Activated naive CD4-positive, alpha-beta T cell treated with anti-CD3 and anti-CD28 coated beads for 36 hours (primary cell): Measurements from ENCODE around the gene BRAF. TPM values are rescaled to one million over a fixed set of nuclear protein-coding genes. Genes with fewer than 3 reads are reported as not detected.
"Not testable (repeated sequence)": the region's sequence is repeated elsewhere in the genome, so short reads cannot be mapped to it uniquely, and the experiment has no call there.

Experiments
- CTCF ChIA-PET: fragments of 350-600 bp; sonication (Branson Sonifier 250); formaldehyde crosslinking; loops from one replicate; lab custom pipeline; 2021; ENCODE audit warnings: antibody characterized with exemption; lab: Charles Lee
- DNase-seq: peaks from one replicate; pipeline ENCODE4 v3.0.0-alpha.2; 2020
- H3K27ac Mint-ChIP-seq: one replicate; pipeline ENCODE4 v1.8.0; 2021; ENCODE audit warnings: mild to moderate bottlenecking, mixed read lengths
- H3K27me3 Mint-ChIP-seq: one replicate; pipeline ENCODE4 v1.8.0; 2021; ENCODE audit warnings: low read depth, mixed read lengths
- H3K36me3 Mint-ChIP-seq: one replicate; pipeline ENCODE4 v1.8.0; 2021; ENCODE audit warnings: low read depth, mixed read lengths
- H3K4me1 Mint-ChIP-seq: one replicate; pipeline ENCODE4 v1.8.0; 2021; ENCODE audit warnings: low read depth, mixed read lengths
- H3K4me3 Mint-ChIP-seq: one replicate; pipeline ENCODE4 v1.8.0; 2021; ENCODE audit warnings: mild to moderate bottlenecking, moderate library complexity, mixed read lengths
- H3K9me3 Mint-ChIP-seq: one replicate; pipeline ENCODE4 v1.8.0; 2021; ENCODE audit warnings: mixed read lengths
- intact Hi-C: fragments of 100-400 bp; cut with micrococcal nuclease; formaldehyde crosslinking; loops from one replicate; pipeline ENCODE4 v1.15.1; 2023
- total RNA-seq, 2 experiments: library from RNA; stranded (reverse); gene quantifications; one replicate each; pipeline ENCODE4 v1.2.3, GENCODE V29; 2021

The BRAF gene
- total RNA-seq, 2 experiments from 2014 or later = 24.6 to 28.6 TPM

DNA sequence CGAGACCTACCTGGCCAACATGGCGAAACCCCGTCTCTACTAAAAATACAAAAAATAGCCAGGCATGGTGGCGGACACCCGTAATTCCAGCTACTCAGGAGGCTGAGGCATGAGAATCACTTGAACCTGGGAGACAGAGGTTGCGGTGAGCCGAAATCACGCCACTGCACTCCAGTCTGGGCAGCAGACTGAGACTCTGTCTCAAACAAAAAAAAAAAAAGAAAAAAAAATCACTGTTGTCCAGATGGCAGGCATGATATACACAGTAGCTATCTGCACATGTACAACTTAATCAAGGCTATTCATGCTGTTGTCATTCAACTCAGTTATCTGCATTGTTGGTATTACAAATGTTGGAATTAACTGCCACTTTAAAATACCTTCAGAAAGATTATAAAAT, 55.3 kb downstream of the BRAF start:
- DNase-seq = no peak
- peaks cover 12% of the 10 kb centered on the region for H3K36me3 Mint-ChIP-seq
- H3K4me3 Mint-ChIP-seq = no peak overlapping the region
- intact Hi-C loops = no loop called here
- H3K27ac Mint-ChIP-seq = no peak overlapping the region
- CTCF ChIA-PET = no interaction called here
- H3K27me3 Mint-ChIP-seq = no peaks in the 10 kb centered on the region
- H3K4me1 Mint-ChIP-seq = peaks cover 39% of the 10 kb centered on the region
- peaks cover 4% of the 10 kb centered on the region for H3K9me3 Mint-ChIP-seq

GRCh38 chr7:140867467-140868462, 57.0 kb downstream of the BRAF start:
- peaks cover 11% of the 10 kb centered on the region for H3K36me3 Mint-ChIP-seq
- H3K27ac Mint-ChIP-seq = peak overlapping the region; percentile 10
- intact Hi-C loops = no loop called here
- peaks cover 7% of the 10 kb centered on the region for H3K9me3 Mint-ChIP-seq
- H3K27me3 Mint-ChIP-seq = no peaks in the 10 kb centered on the region
- DNase-seq = no peak
- CTCF ChIA-PET = no interaction called here
- H3K4me3 Mint-ChIP-seq = no peak overlapping the region
- peaks cover 35% of the 10 kb centered on the region for H3K4me1 Mint-ChIP-seq

DNA sequence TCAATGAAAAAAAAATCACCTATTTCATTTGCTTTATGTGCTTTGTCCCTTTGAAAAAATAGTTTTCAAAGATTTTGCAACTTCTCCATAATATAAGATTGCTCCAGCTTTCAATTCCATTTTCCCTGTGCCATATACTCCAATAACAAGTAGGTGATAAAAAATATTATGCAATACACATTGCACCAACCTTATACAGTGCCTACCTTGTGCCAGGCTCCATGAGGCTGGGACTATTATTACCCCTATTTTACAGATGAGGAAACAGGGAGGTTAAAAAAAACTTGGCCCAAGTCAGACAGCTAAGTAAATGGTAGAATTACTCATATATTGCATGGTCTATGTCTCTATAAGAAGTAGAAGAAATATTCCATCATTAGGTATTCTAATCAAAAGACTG, 57.8 kb downstream of the BRAF start:
- Mint-ChIP-seq H3K4me1 (peaks cover 39% of the 10 kb centered on the region), H3K27ac (no peak overlapping the region), H3K27me3 (no peaks in the 10 kb centered on the region), H3K4me3 (no peak overlapping the region), H3K9me3 (peaks cover 7% of the 10 kb centered on the region), H3K36me3 (peaks cover 11% of the 10 kb centered on the region)
- intact Hi-C loops = no loop called here
- DNase-seq = no peak
- CTCF ChIA-PET = no interaction called here

DNA sequence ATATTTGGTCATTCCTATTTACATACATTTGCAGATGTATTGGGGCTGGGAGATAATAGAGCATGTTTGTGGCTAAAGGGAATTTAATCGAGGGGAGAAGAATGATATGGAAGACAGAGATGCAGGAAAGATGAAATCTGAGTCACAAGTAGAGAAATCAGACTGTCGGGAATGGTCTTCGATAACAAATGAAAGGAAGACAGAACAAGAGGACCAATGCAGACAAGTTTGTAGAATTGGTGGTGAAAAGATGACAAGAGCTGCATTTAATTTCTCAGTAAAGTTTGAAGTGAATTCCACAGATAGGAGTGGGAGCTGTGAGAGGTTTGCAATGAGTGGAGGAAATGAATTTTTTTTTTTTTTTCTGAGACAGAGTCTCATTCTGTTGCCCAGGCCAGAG, 60.0 kb downstream of the BRAF start:
- Mint-ChIP-seq H3K4me1 (peaks cover 31% of the 10 kb centered on the region), H3K9me3 (peaks cover 7% of the 10 kb centered on the region), H3K4me3 (no peak overlapping the region), H3K27me3 (no peaks in the 10 kb centered on the region), H3K36me3 (peaks cover 11% of the 10 kb centered on the region), H3K27ac (no peak overlapping the region)
- DNase-seq = no peak
- CTCF ChIA-PET = no interaction called here
- intact Hi-C loops = no loop called here

GRCh38 chr7:140863867-140864266, 60.9 kb downstream of the BRAF start:
- peaks cover 11% of the 10 kb centered on the region for H3K36me3 Mint-ChIP-seq
- CTCF ChIA-PET = no interaction called here
- DNase-seq = no peak

GRCh38 chr7:140863184-140863583, 61.5 kb downstream of the BRAF start:
- intact Hi-C loops = no loop called here

More at GRCh38 chr7:140863867-140864266, 60.9 kb downstream of the BRAF start:
- no peaks in the 10 kb centered on the region for H3K27me3 Mint-ChIP-seq
- peaks cover 7% of the 10 kb centered on the region for H3K9me3 Mint-ChIP-seq
- H3K4me1 Mint-ChIP-seq = peaks cover 27% of the 10 kb centered on the region
- intact Hi-C loops = no loop called here
- no peak overlapping the region for H3K27ac Mint-ChIP-seq
- no peak overlapping the region for H3K4me3 Mint-ChIP-seq

GRCh38 chr7:140857048-140857447, 67.7 kb downstream of the BRAF start:
- Mint-ChIP-seq H3K36me3 (no peaks in the 10 kb centered on the region), H3K4me1 (peaks cover 26% of the 10 kb centered on the region), H3K27ac (no peak overlapping the region), H3K9me3 (no peaks in the 10 kb centered on the region), H3K27me3 (no peaks in the 10 kb centered on the region), H3K4me3 (no peak overlapping the region)
- CTCF ChIA-PET = no interaction called here
- no peak for DNase-seq
- intact Hi-C loops = no loop called here

More at GRCh38 chr7:140863184-140863583, 61.5 kb downstream of the BRAF start:
- H3K4me3 Mint-ChIP-seq = no peak overlapping the region
- H3K36me3 Mint-ChIP-seq = peaks cover 11% of the 10 kb centered on the region
- no peak overlapping the region for H3K27ac Mint-ChIP-seq
- no peaks in the 10 kb centered on the region for H3K27me3 Mint-ChIP-seq
- DNase-seq = no peak
- H3K9me3 Mint-ChIP-seq = peaks cover 7% of the 10 kb centered on the region
- CTCF ChIA-PET = no interaction called here
- peaks cover 23% of the 10 kb centered on the region for H3K4me1 Mint-ChIP-seq

- H3K4me3 Mint-ChIP-seq = no peak overlapping the region
- intact Hi-C loops = no loop called here
- H3K9me3 Mint-ChIP-seq = no peaks in the 10 kb centered on the region
- CTCF ChIA-PET = no interaction called here
- H3K27ac Mint-ChIP-seq = no peak overlapping the region
- H3K4me1 Mint-ChIP-seq = peaks cover 2% of the 10 kb centered on the region
- H3K36me3 Mint-ChIP-seq = peaks cover 19% of the 10 kb centered on the region
- no peak for DNase-seq
- no peaks in the 10 kb centered on the region for H3K27me3 Mint-ChIP-seq
Measured at GRCh38 chr7:140841166-140841715, 83.5 kb downstream of the BRAF start.

- no peaks in the 10 kb centered on the region for H3K9me3 Mint-ChIP-seq
- peaks cover 9% of the 10 kb centered on the region for H3K36me3 Mint-ChIP-seq
- H3K4me1 Mint-ChIP-seq = no peaks in the 10 kb centered on the region
- DNase-seq = no peak
- H3K27ac Mint-ChIP-seq = no peak overlapping the region
- no peak overlapping the region for H3K4me3 Mint-ChIP-seq
- H3K27me3 Mint-ChIP-seq = no peaks in the 10 kb centered on the region
- CTCF ChIA-PET = interaction anchor here (1.0 kb wide), 1 partner anchor 20 kb away, joined by 3 read pairs; no protein-coding TSS in a partner anchor
- intact Hi-C loops = no loop called here
Measured at GRCh38 chr7:140831724-140832123, 93.0 kb downstream of the BRAF start.

- Mint-ChIP-seq H3K4me3 (no peak overlapping the region), H3K27ac (no peak overlapping the region), H3K36me3 (peaks cover 9% of the 10 kb centered on the region), H3K4me1 (no peaks in the 10 kb centered on the region), H3K27me3 (no peaks in the 10 kb centered on the region), H3K9me3 (no peaks in the 10 kb centered on the region)
- no peak for DNase-seq
- CTCF ChIA-PET = interaction anchor here (1.5 kb wide), 1 partner anchor 153 kb away, joined by 6 read pairs; no protein-coding TSS in a partner anchor
- intact Hi-C loops = no loop called here
Measured at GRCh38 chr7:140829720-140830119, 95.0 kb downstream of the BRAF start.

- intact Hi-C loops = no loop called here
- no peak overlapping the region for H3K27ac Mint-ChIP-seq
- DNase-seq = no peak
- H3K36me3 Mint-ChIP-seq = peaks cover 5% of the 10 kb centered on the region
- CTCF ChIA-PET = interaction anchor here (0.7 kb wide), 1 partner anchor 100 kb away, joined by 3 read pairs; no protein-coding TSS in a partner anchor
- H3K4me1 Mint-ChIP-seq = no peaks in the 10 kb centered on the region
- H3K4me3 Mint-ChIP-seq = no peak overlapping the region
- H3K27me3 Mint-ChIP-seq = no peaks in the 10 kb centered on the region
- no peaks in the 10 kb centered on the region for H3K9me3 Mint-ChIP-seq
Measured at GRCh38 chr7:140828741-140829140, 96.0 kb downstream of the BRAF start.

- H3K27ac Mint-ChIP-seq, intact Hi-C loops: not testable (repeated sequence)
Measured at GRCh38 chr7:140817383-140817782, 107.3 kb downstream of the BRAF start.

More at GRCh38 chr7:140817383-140817782, 107.3 kb downstream of the BRAF start:
- CTCF ChIA-PET, DNase-seq, H3K4me1 Mint-ChIP-seq, H3K27me3 Mint-ChIP-seq, H3K4me3 Mint-ChIP-seq, H3K36me3 Mint-ChIP-seq: not testable (repeated sequence)
- H3K9me3 Mint-ChIP-seq = peaks cover 12% of the 10 kb centered on the region
